ENCODE measurements around the gene AP3D1. TPM values are rescaled to one million over a fixed set of nuclear protein-coding genes. Genes with fewer than 3 reads are reported as not detected.

AP3D1 gene
- total RNA-seq, 1 donor from 2014 or later = 109 TPM

GRCh38 chr19:2122982-2123381, 28.4 kb downstream of the AP3D1 start:
- no peak overlapping the region for H3K27ac Mint-ChIP-seq
- intact Hi-C loops (cut with micrococcal nuclease) = no loop called here
- H3K4me1 Mint-ChIP-seq = no peaks in the 10 kb centered on the region
- TF ChIP-seq CTCF (IDR thresholded peaks at IDR 0.05) = no peak
- no peak overlapping the region for H3K4me3 Mint-ChIP-seq
- ChIA-PET CTCF (no interaction called here), POLR2A (no interaction called here)
- peaks cover 83% of the 10 kb centered on the region for H3K36me3 Mint-ChIP-seq (ENCODE audit: low read depth)
- no peak for ATAC-seq (ENCODE audit: low read depth)
- H3K27me3 Mint-ChIP-seq = no peaks in the 10 kb centered on the region
- DNase-seq = no peak
- H3K9me3 Mint-ChIP-seq = no peaks in the 10 kb centered on the region

GRCh38 chr19:2122251-2122650, 29.1 kb downstream of the AP3D1 start:
- no peak for ATAC-seq (ENCODE audit: low read depth)
- Mint-ChIP-seq H3K9me3 (no peaks in the 10 kb centered on the region), H3K4me3 (no peak overlapping the region), H3K4me1 (no peaks in the 10 kb centered on the region), H3K36me3 (ENCODE audit: low read depth) (peaks cover 82% of the 10 kb centered on the region), H3K27me3 (no peaks in the 10 kb centered on the region), H3K27ac (no peak overlapping the region)
- intact Hi-C loops (cut with micrococcal nuclease) = no loop called here
- DNase-seq = no peak
- ChIA-PET CTCF (no interaction called here), POLR2A (no interaction called here)
- TF ChIP-seq CTCF (IDR thresholded peaks at IDR 0.05) = no peak

GRCh38 chr19:2121416-2122051, 29.8 kb downstream of the AP3D1 start:
- DNase-seq (no peak), ATAC-seq (ENCODE audit: low read depth) (no peak)
- TF ChIP-seq CTCF (IDR thresholded peaks at IDR 0.05) = no peak
- Mint-ChIP-seq H3K4me1 (no peaks in the 10 kb centered on the region), H3K4me3 (no peak overlapping the region), H3K9me3 (no peaks in the 10 kb centered on the region), H3K27me3 (no peaks in the 10 kb centered on the region), H3K36me3 (ENCODE audit: low read depth) (peaks cover 79% of the 10 kb centered on the region), H3K27ac (no peak overlapping the region)
- POLR2A ChIA-PET = interaction anchor here (0.6 kb wide), 1 partner anchor 518 kb away, joined by 3 read pairs; no protein-coding TSS in a partner anchor
- intact Hi-C loops (cut with micrococcal nuclease) = no loop called here
- CTCF ChIA-PET = no interaction called here

GRCh38 chr19:2120821-2121220, 30.5 kb downstream of the AP3D1 start:
- ATAC-seq (ENCODE audit: low read depth) (no peak), DNase-seq (no peak)
- Mint-ChIP-seq H3K9me3 (no peaks in the 10 kb centered on the region), H3K4me3 (no peak overlapping the region), H3K27ac (no peak overlapping the region), H3K27me3 (no peaks in the 10 kb centered on the region), H3K4me1 (no peaks in the 10 kb centered on the region), H3K36me3 (ENCODE audit: low read depth) (peaks cover 78% of the 10 kb centered on the region)
- ChIA-PET CTCF (no interaction called here), POLR2A (no interaction called here)
- TF ChIP-seq CTCF (IDR thresholded peaks at IDR 0.05) = no peak
- intact Hi-C loops (cut with micrococcal nuclease) = no loop called here

- POLR2A ChIA-PET = interaction anchor here (0.6 kb wide), 1 partner anchor 85 kb away, joined by 3 read pairs; no protein-coding TSS in a partner anchor
- Mint-ChIP-seq H3K9me3 (no peaks in the 10 kb centered on the region), H3K27ac (no peak overlapping the region), H3K4me1 (no peaks in the 10 kb centered on the region), H3K27me3 (no peaks in the 10 kb centered on the region), H3K36me3 (ENCODE audit: low read depth) (peaks cover 79% of the 10 kb centered on the region), H3K4me3 (no peak overlapping the region)
- intact Hi-C loops (cut with micrococcal nuclease) = no loop called here
- no peak for DNase-seq
- no peak for ATAC-seq (ENCODE audit: low read depth)
- TF ChIP-seq CTCF (IDR thresholded peaks at IDR 0.05) = no peak
- CTCF ChIA-PET = no interaction called here
These were observed 31.2 kb downstream of the AP3D1 start for GRCh38 chr19:2119921-2120785.
